GM12878 (cell line): Measurements from ENCODE around the gene INSC. TPM values are rescaled to one million over a fixed set of nuclear protein-coding genes. Genes with fewer than 3 reads are reported as not detected.

Source experiments
- ATAC-seq: fragments of 200-7000 bp; cut with Tn5 transposase; 3 replicates; pipeline ENCODE4 v1.9.1; 2020; ENCODE audit warnings: mild to moderate bottlenecking, moderate library complexity
- BruUV-seq: library from RNA; stranded (reverse); fragments of 400-500 nt; replicated peaks from 2 replicates; lab custom pipeline; 2021; lab: Mats Ljungman, UMichigan
- CTCF ChIA-PET: fragments of 300-600 bp; sonication (Branson Sonifier 250); formaldehyde crosslinking; extraction: SDS; loops from one replicate; lab custom pipeline; 2021; ENCODE audit warnings: inconsistent platforms; lab: Yijun Ruan, JAX
- POLR2A ChIA-PET: fragments of 350-600 bp; formaldehyde crosslinking; extraction: SDS; loops from one replicate; lab custom pipeline; 2021; ENCODE audit warnings: inconsistent platforms; lab: Charles Lee
- RAD21 ChIA-PET: fragments of 300-600 bp; sonication (Branson Sonifier 250); formaldehyde crosslinking; loops from one replicate; lab custom pipeline; 2023; ENCODE audit warnings: antibody characterized with exemption; ENCODE audit not compliant: unreplicated experiment; lab: Charles Lee
- SMC1A ChIA-PET: fragments of 300-600 bp; sonication (Branson Sonifier 250); formaldehyde crosslinking; loops from one replicate; lab custom pipeline; 2023; ENCODE audit not compliant: unreplicated experiment, uncharacterized antibody; lab: Charles Lee
- DNase-seq: peaks from one replicate; pipeline ENCODE4 v3.0.0-alpha.2; 2011; ENCODE audit warnings: low read depth, low spot score
- FAIRE-seq: peaks from 3 replicates; lab custom pipeline; 2011; peaks lifted over from hg19 to GRCh38; lab: Jason Lieb, UNC
- H2AFZ ChIP-seq: 2 replicates; pipeline ENCODE4 v1.6.0; 2011; ENCODE audit warnings: low read depth, low read length, control low read depth; ENCODE audit not compliant: control insufficient read depth
- H3K27ac ChIP-seq: 2 replicates; pipeline ENCODE4 v1.5.1; 2011; ENCODE audit warnings: control low read depth; ENCODE audit not compliant: control insufficient read depth, insufficient read depth
- H3K27me3 ChIP-seq, 2 experiments: replicated peaks in 1 of 2; 2 replicates each; pipeline versions ENCODE4 v1.6.0 to v1.6.1; 2011; ENCODE audit warnings: low read length in 1 of 2; ENCODE audit not compliant: control insufficient read depth in 2 of 2, insufficient read depth in 2 of 2
- H3K36me3 ChIP-seq, 2 experiments: 2 replicates each; pipeline ENCODE4 v1.5.1; 2011; ENCODE audit warnings: low read length in 1 of 2; ENCODE audit not compliant: control insufficient read depth in 2 of 2, insufficient read depth in 2 of 2
- H3K4me1 ChIP-seq: 2 replicates; pipeline ENCODE4 v1.6.1; 2011; ENCODE audit warnings: mild to moderate bottlenecking, low read length, moderate library complexity, mixed read lengths; ENCODE audit not compliant: control insufficient read depth, insufficient read depth
- H3K4me2 ChIP-seq: 2 replicates; pipeline ENCODE4 v1.6.0; 2011; ENCODE audit warnings: control low read depth; ENCODE audit not compliant: control insufficient read depth, insufficient read depth
- H3K4me3 ChIP-seq: fragments of 200-600 bp; sonication (generic); 2 replicates; pipeline ENCODE4 v1.5.1; 2016
- H3K79me2 ChIP-seq: 2 replicates; pipeline ENCODE4 v1.6.0; 2011; ENCODE audit warnings: low read length; ENCODE audit not compliant: control insufficient read depth, insufficient read depth
- H3K9ac ChIP-seq: 2 replicates; pipeline ENCODE4 v1.8.0; 2011; ENCODE audit warnings: low read length, control low read depth, mixed read lengths; ENCODE audit not compliant: control insufficient read depth, insufficient read depth
- H3K9me3 ChIP-seq: replicated peaks from 3 replicates; pipeline ENCODE4 v1.5.1; 2011; ENCODE audit warnings: mild to moderate bottlenecking, low read length; ENCODE audit not compliant: control insufficient read depth, insufficient read depth
- H4K20me1 ChIP-seq: 2 replicates; pipeline ENCODE4 v1.6.0; 2011; ENCODE audit not compliant: control insufficient read depth, insufficient read depth
- BMI1 ChIP-seq: fragments of 450-650 bp; IDR thresholded peaks from 2 replicates; pipeline ENCODE4 v1.6.1; 2016; ENCODE audit warnings: mild to moderate bottlenecking, moderate library complexity, borderline replicate concordance
- CTCF ChIP-seq, 3 experiments: IDR thresholded peaks in 2 of 3; conservative IDR thresholded peaks in 1 of 3; 2 replicates each; pipeline ENCODE4 v1.5.1; 2011; ENCODE audit warnings: low read depth in 3 of 3, low read length in 3 of 3, mild to moderate bottlenecking in 3 of 3, control low read depth in 2 of 3, moderate library complexity in 2 of 3, inconsistent platforms in 1 of 3, mixed read lengths in 1 of 3; ENCODE audit not compliant: control insufficient read depth in 2 of 3, insufficient read depth in 1 of 3; ENCODE audit errors: extremely low read depth in 1 of 3
- EED ChIP-seq: sonication (generic); IDR thresholded peaks from 2 replicates; pipeline ENCODE4 v1.6.1; 2016; ENCODE audit warnings: antibody characterized with exemption, low read depth
- RAD21 ChIP-seq: IDR thresholded peaks from 2 replicates; pipeline ENCODE4 v1.6.1; 2011; ENCODE audit warnings: mild to moderate bottlenecking, low read depth, low read length, moderate library complexity; ENCODE audit not compliant: insufficient read depth
- RCOR1 ChIP-seq: conservative IDR thresholded peaks from 2 replicates; pipeline ENCODE4 v1.6.1; 2012; ENCODE audit warnings: low read depth, low read length, improper control_type of control experiment
- RFX5 ChIP-seq: IDR thresholded peaks from 2 replicates; pipeline ENCODE4 v1.6.1; 2011; ENCODE audit warnings: low read depth, low read length, improper control_type of control experiment
- SMARCA5 ChIP-seq: fragments of 450-650 bp; IDR thresholded peaks from 2 replicates; pipeline ENCODE4 v1.6.1; 2017; ENCODE audit warnings: mild to moderate bottlenecking
- SMC3 ChIP-seq: IDR thresholded peaks from 2 replicates; pipeline ENCODE4 v1.6.1; 2011; ENCODE audit warnings: low read length, improper control_type of control experiment, borderline replicate concordance
- SP1 ChIP-seq: IDR thresholded peaks from one replicate; pipeline ENCODE4 v1.6.1; 2011; ENCODE audit warnings: low read depth, low read length
- STAT3 ChIP-seq: IDR thresholded peaks from 2 replicates; pipeline ENCODE4 v1.6.1; 2011; ENCODE audit warnings: low read depth, low read length, improper control_type of control experiment
- YY1 ChIP-seq: IDR thresholded peaks from 2 replicates; pipeline ENCODE4 v1.6.1; 2011; ENCODE audit warnings: low read depth, mild to moderate bottlenecking, low read length
- ZNF207 ChIP-seq: fragments of 450-650 bp; IDR thresholded peaks from 2 replicates; pipeline ENCODE4 v1.6.1; 2014; ENCODE audit warnings: antibody characterized with exemption, mild to moderate bottlenecking, borderline replicate concordance
- WGBS: methylation state at CpG from one replicate; pipeline ENCODE4 v1.1.6; 2016; ENCODE audit warnings: low lambda C conversion rate; ENCODE audit not compliant: insufficient replicate concordance, insufficient coverage; ENCODE audit errors: missing lambda C conversion rate; 5-methylcytosine and 5-hydroxymethylcytosine counted together
- in situ Hi-C: fragments of 300-500 bp; cut with MboI; formaldehyde crosslinking; loops from 9 replicates; pipeline ENCODE4 v1.14.3; 2018; ENCODE audit warnings: mixed read lengths
- intact Hi-C: fragments of 100-400 bp; cut with micrococcal nuclease; formaldehyde crosslinking; loops from one replicate; pipeline ENCODE4 v1.14.2; 2022; ENCODE audit not compliant: unreplicated experiment
- polyA plus RNA-seq, 11 experiments: library from polyadenylated mRNA; depleted of rRNA in 4 of 11; unstranded in 6 of 11; stranded (reverse) in 5 of 11; fragments of >200 nt; fragmentation: Nextera tagmentation in 4 of 11; fragmentation: Illumina TruSeq in 1 of 11; extraction: Ambion mirVana in 4 of 11; extraction: Trizol in 1 of 11; gene quantifications; 1 replicate in 1 of 11; 2 replicates in 10 of 11; pipeline versions ENCODE4 v1.2.1 to v1.2.3, GENCODE V29; 2011 to 2016; ENCODE audit warnings: inconsistent platforms in 2 of 11, missing spikeins in 2 of 11, low read depth in 1 of 11
- total RNA-seq, 4 experiments: library from RNA; depleted of rRNA in 3 of 4; stranded (reverse); fragments of >200 nt in 3 of 4; fragmentation: Illumina TruSeq in 1 of 4; extraction: Trizol in 1 of 4; gene quantifications; 2 replicates each; pipeline versions ENCODE4 v1.2.1 to v1.2.3, GENCODE V29; 2013 to 2021

INSC gene
- total and polyA plus RNA-seq, 10 of the 15 experiments (the other 5 are each of a cell fraction or from before 2014, with no cell fraction given), result 0.13 to 0.33 TPM; not detected in 8

GRCh38 chr11:15208378-15209222 is 93.9 kb downstream of the INSC start:
- ChIA-PET SMC1A (interaction anchor here (1.0 to 3.4 kb wide), 6 partner anchors 24 to 301 kb away, joined by 3 to 22 read pairs (median 6); no protein-coding TSS in a partner anchor), RAD21 (interaction anchor here (2.6 kb wide), 1 partner anchor 108 kb away, joined by 17 read pairs; no protein-coding TSS in a partner anchor), CTCF (interaction anchor here (0.7 to 6.4 kb wide), 8 partner anchors 9 to 419 kb away, joined by 3 to 73 read pairs (median 3); no protein-coding TSS in a partner anchor), POLR2A (no interaction called here)
- Histone ChIP-seq H3K4me2 (no peak overlapping the region), H2AFZ (no peak overlapping the region), H3K27me3 (no peaks in the 10 kb centered on the region), H3K27ac (no peak overlapping the region), H4K20me1 (no peaks in the 10 kb centered on the region)
- no TSS peak for BruUV-seq
- intact Hi-C loops, result loop anchor here (1.0 to 5.0 kb wide), 4 partner anchors 107 to 418 kb away; no protein-coding TSS in a partner anchor
- 4% methylated on average over 10 of the region's 10 CpGs for WGBS
- DNase-seq, result no peak
- TF ChIP-seq SMARCA5, result no peak
- TF ChIP-seq RCOR1, result no peak
- TF ChIP-seq EED, result no peak
- no peak for TF ChIP-seq SP1
- no peak for TF ChIP-seq RFX5
- TF ChIP-seq SMC3, result peak; percentile 90
- no peak for TF ChIP-seq BMI1
- TF ChIP-seq STAT3, result no peak
- peak; percentile 92 for TF ChIP-seq RAD21
- peak; percentile 84 to 97 (median 92) for TF ChIP-seq CTCF (IDR thresholded peaks at IDR 0.05 in 2 of 3, conservative IDR thresholded peaks at IDR 0.05 in 1 of 3; ENCODE audit: control insufficient read depth in 2 of 3, extremely low read depth in 1 of 3, insufficient read depth in 1 of 3, low read depth in 3 of 3, low read length in 3 of 3)
- no peak for TF ChIP-seq ZNF207
- 0 out of 2 replicates have a peak, but pooled peaks have one; percentile 37 for TF ChIP-seq YY1
- TF ChIP-seq, all 136 proteins: peak for 4
- Histone ChIP-seq H3K79me2 (no peaks in the 10 kb centered on the region), H3K9me3 (no peaks in the 10 kb centered on the region), H3K4me1 (no peaks in the 10 kb centered on the region), H3K9ac (no peak overlapping the region), H3K36me3 (no peaks in the 10 kb centered on the region), H3K4me3 (no peak overlapping the region)
- in situ Hi-C loops, result no loop called here
- ATAC-seq, result peak; percentile 100
- FAIRE-seq, result peak; percentile 87
